Uterus (tissue), 4 donors: Measurements from ENCODE around the gene REXO1. TPM values are rescaled to one million over a fixed set of nuclear protein-coding genes. Genes with fewer than 3 reads are reported as not detected.
A peak's percentile ranks its signal among the peaks of the same experiment; 100 is the strongest.

ENCODE experiments used
- DNase-seq, 2 donors: peaks; one replicate each; pipeline ENCODE4 v3.0.0-alpha.2; 2019 to 2020
- H3K27ac ChIP-seq, 2 donors: fragments of 200-600 bp; sonication (generic); 1 replicate in 1 of 2; 2 replicates in 1 of 2; pipeline ENCODE4 v1.5.1; 2016 to 2018
- H3K27me3 ChIP-seq, 2 donors: fragments of 200-600 bp; sonication (generic); one replicate each; pipeline ENCODE4 v1.5.1; 2018 to 2019; ENCODE audit warnings: control low read depth in 1 of 2
- H3K36me3 ChIP-seq, 2 donors: fragments of 200-600 bp; sonication (generic); one replicate each; pipeline ENCODE4 v1.5.1; 2019; ENCODE audit warnings: control low read depth in 1 of 2
- H3K4me1 ChIP-seq, 2 donors: fragments of 200-600 bp; sonication (generic); one replicate each; pipeline ENCODE4 v1.5.1; 2018 to 2019; ENCODE audit warnings: control low read depth in 1 of 2
- H3K4me3 ChIP-seq, 2 donors: fragments of 200-600 bp; sonication (generic); 1 replicate in 1 of 2; 2 replicates in 1 of 2; pipeline ENCODE4 v1.5.1; 2018 to 2019; ENCODE audit warnings: mild to moderate bottlenecking in 1 of 2
- H3K9me3 ChIP-seq, 2 donors: fragments of 200-600 bp; sonication (generic); one replicate each; pipeline ENCODE4 v1.5.1; 2019; ENCODE audit warnings: control low read depth in 1 of 2
- CTCF ChIP-seq, 4 experiments: fragments of 200-600 bp in 2 of 4; fragments of 450-650 bp in 2 of 4; sonication (generic) in 2 of 4; IDR thresholded peaks; one replicate each; pipeline ENCODE4 v1.5.1; 2016 to 2019; ENCODE audit warnings: antibody characterized with exemption in 4 of 4, mild to moderate bottlenecking in 2 of 4, moderate library complexity in 1 of 4
- POLR2A ChIP-seq, 2 donors: fragments of 450-650 bp; IDR thresholded peaks; one replicate each; pipeline ENCODE4 v1.6.1; 2016; ENCODE audit warnings: antibody characterized with exemption in 2 of 2, mild to moderate bottlenecking in 1 of 2, moderate library complexity in 1 of 2
- intact Hi-C: fragments of 100-400 bp; cut with DNase I; formaldehyde crosslinking; loops from one replicate; pipeline ENCODE4 v1.15.1; 2023; ENCODE audit warnings: low total_unique reads
- total RNA-seq, 4 donors: library from RNA; depleted of rRNA in 3 of 4; stranded (reverse); fragments of >200 nt in 3 of 4; gene quantifications; one replicate each; pipeline versions ENCODE4 v1.1.0 to v1.2.4, GENCODE V29; 2014 to 2023
- donor health status: DM: yes; HTN: yes; CAD: no.

Gene REXO1
- total RNA-seq, 4 donors from 2014 or later, result 1.5 to 67.4 (median 25.1) TPM

DNA sequence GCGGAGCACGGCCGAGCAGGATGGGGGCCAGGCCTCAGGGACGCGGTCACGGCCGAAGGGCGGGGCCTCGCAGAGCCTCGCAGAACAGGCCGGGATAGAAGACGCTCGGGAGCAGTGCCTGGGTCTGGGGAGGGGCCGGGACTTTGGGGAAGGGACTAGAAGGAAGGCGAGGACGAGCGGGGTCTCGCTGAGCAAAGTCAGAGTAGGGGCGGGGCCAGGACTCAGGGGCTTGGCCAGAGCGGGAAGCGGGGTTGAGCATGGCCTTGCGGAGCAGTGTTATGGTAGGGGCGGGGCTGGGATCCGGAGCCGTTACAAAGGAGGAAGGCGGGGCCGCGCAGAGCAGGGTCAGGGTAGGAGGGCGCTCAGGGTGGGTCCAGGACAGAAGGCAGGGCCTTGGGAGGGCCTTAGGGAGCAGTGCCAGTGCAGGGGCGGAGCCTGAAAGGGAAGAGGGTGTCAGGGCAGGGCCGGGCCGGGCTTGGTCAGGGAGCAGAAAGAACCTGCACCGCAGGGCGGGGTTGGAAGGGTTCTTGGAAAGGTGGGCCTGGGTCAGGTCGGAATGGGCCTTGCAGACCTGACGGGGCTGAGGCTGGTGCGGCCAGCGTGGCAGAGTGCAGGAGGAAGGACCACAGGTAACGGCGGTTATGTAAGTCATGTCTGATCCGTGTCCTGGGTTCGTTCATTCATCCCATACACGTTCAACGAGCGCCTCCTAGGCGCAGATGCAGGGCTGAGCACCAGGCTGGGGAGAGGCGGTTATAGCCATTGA, 35.7 kb downstream of the REXO1 start:
- H3K36me3 ChIP-seq, result no peaks in the 10 kb centered on the region
- TF ChIP-seq CTCF (IDR thresholded peaks at IDR 0.05), result peak; percentile 19 to 50 (median 32)
- TF ChIP-seq POLR2A (IDR thresholded peaks at IDR 0.05), result peak in 1 of 2 donors; percentile 35
- H3K9me3 ChIP-seq, result no peaks in the 10 kb centered on the region
- no peaks in the 10 kb centered on the region for H3K27me3 ChIP-seq
- H3K27ac ChIP-seq, result peak overlapping the region; percentile 74 to 77
- intact Hi-C loops, result no loop called here
- peak; percentile 85 to 91 for DNase-seq
- peaks cover 0 to 16% of the 10 kb centered on the region in 2 donors for H3K4me1 ChIP-seq
- H3K4me3 ChIP-seq, result peak overlapping the region; percentile 26 to 39

GRCh38 chr19:1811942-1812425, 36.3 kb downstream of the REXO1 start, which contains the start of gene ATP8B3:
TSS of gene ATP8B3 (minus strand) at chr19:1812276. CDS start at chr19:1811736, 540 bp downstream.
- Histone ChIP-seq H3K4me3 (peak within 1 kb of the TSS; percentile 26 to 39), H3K27me3 (no peaks in the 10 kb centered on the region), H3K9me3 (no peaks in the 10 kb centered on the region), H3K4me1 (peaks cover 0 to 16% of the 10 kb centered on the region in 2 donors), H3K36me3 (no peaks in the 10 kb centered on the region), H3K27ac (peak within 1 kb of the TSS; percentile 74 to 77)
- TF ChIP-seq CTCF (IDR thresholded peaks at IDR 0.05), result no peak
- TF ChIP-seq POLR2A (IDR thresholded peaks at IDR 0.05), result no peak
- DNase-seq, result no peak
- intact Hi-C loops, result no loop called here

- H3K27ac ChIP-seq, result peak overlapping the region; percentile 74 to 77
- intact Hi-C loops, result no loop called here
- no peak overlapping the region for H3K4me3 ChIP-seq
- no peaks in the 10 kb centered on the region for H3K27me3 ChIP-seq
- no peak for TF ChIP-seq POLR2A (IDR thresholded peaks at IDR 0.05)
- TF ChIP-seq CTCF (IDR thresholded peaks at IDR 0.05), result no peak
- H3K9me3 ChIP-seq, result no peaks in the 10 kb centered on the region
- peak; percentile 56 to 73 for DNase-seq
- no peaks in the 10 kb centered on the region for H3K36me3 ChIP-seq
- H3K4me1 ChIP-seq, result peaks cover 0 to 16% of the 10 kb centered on the region in 2 donors
These were observed 36.8 kb downstream of the REXO1 start for GRCh38 chr19:1811472-1811894.

DNA sequence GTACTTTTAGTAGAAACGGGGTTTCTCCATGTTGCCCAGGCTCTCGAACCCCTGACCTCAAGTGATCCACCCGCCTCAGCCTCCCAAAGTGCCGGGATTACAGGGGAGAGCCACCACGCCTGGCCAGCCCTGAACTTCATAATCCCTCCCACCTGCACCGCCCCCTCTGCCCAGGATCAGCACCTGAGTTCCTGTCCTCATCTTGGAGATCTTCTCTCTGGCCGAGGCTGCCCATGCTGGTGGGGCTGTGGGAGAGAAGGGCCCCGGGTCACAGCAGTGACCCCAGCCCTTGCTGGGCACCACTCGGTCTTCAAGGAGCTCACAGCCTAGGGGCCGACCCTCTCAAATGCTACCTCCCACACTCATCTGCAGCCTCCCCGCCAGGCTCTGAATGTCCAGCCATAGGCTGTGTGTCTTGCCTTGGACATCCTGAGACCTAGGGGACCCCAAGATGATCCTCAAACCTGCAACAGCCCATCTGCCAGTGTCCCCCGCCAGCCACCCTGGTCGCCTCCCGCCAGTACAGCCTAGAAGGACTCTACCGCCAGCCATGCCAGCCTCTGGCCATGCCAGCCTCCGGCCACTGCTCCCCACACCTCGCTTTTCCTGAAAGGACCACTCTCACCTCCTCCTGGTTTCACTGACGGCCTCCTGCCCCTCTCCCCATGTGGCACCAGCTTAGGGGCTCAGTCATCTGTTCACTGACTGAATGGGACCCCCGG, 37.7 kb downstream of the REXO1 start:
- H3K4me3 ChIP-seq, result no peak overlapping the region
- no peak for DNase-seq
- H3K9me3 ChIP-seq, result no peaks in the 10 kb centered on the region
- H3K27ac ChIP-seq, result peak overlapping the region in 1 of 2 donors; percentile 77
- TF ChIP-seq POLR2A (IDR thresholded peaks at IDR 0.05), result no peak
- TF ChIP-seq CTCF (IDR thresholded peaks at IDR 0.05), result no peak
- no peaks in the 10 kb centered on the region for H3K36me3 ChIP-seq
- peaks cover 0 to 16% of the 10 kb centered on the region in 2 donors for H3K4me1 ChIP-seq
- H3K27me3 ChIP-seq, result no peaks in the 10 kb centered on the region
- intact Hi-C loops, result no loop called here

GRCh38 chr19:1809678-1810077, 38.6 kb downstream of the REXO1 start:
- intact Hi-C loops, result no loop called here
- H3K27ac ChIP-seq, result no peak overlapping the region
- H3K27me3 ChIP-seq, result no peaks in the 10 kb centered on the region
- H3K4me3 ChIP-seq, result no peak overlapping the region
- H3K4me1 ChIP-seq, result peaks cover 0 to 16% of the 10 kb centered on the region in 2 donors
- no peaks in the 10 kb centered on the region for H3K36me3 ChIP-seq
- no peak for TF ChIP-seq CTCF (IDR thresholded peaks at IDR 0.05)
- no peak for TF ChIP-seq POLR2A (IDR thresholded peaks at IDR 0.05)
- DNase-seq, result no peak
- H3K9me3 ChIP-seq, result no peaks in the 10 kb centered on the region
